GM21825 (cell line): ENCODE measurements around the gene EIF4H.
"Not testable (repeated sequence)": the region's sequence is repeated elsewhere in the genome, so short reads cannot be mapped to it uniquely, and the experiment has no call there.

Experiments used
- ATAC-seq: cut with Tn5 transposase; IDR thresholded peaks from one replicate; pipeline ENCODE4 v1.9.1; 2021; ENCODE audit warnings: mild to moderate bottlenecking, moderate library complexity; ENCODE audit not compliant: unreplicated experiment

The EIF4H gene

GRCh38 chr7:74223711-74224510 is 49.8 kb downstream of the EIF4H start:
- ATAC-seq, result no peak

- ATAC-seq, result no peak
These were observed 50.3 kb downstream of the EIF4H start for GRCh38 chr7:74224511-74224832.

- ATAC-seq, result not testable (repeated sequence)
These were observed 50.8 kb downstream of the EIF4H start for GRCh38 chr7:74224907-74225306.

- ATAC-seq, result no peak
These were observed 51.2 kb downstream of the EIF4H start for GRCh38 chr7:74225400-74225799.

- ATAC-seq, result no peak
These were observed 52.5 kb downstream of the EIF4H start for GRCh38 chr7:74226633-74227032.

GRCh38 chr7:74228951-74229900 is 55.1 kb downstream of the EIF4H start:
- ATAC-seq, result no peak

GRCh38 chr7:74230446-74231231 is 56.5 kb downstream of the EIF4H start:
- peak; percentile 4 for ATAC-seq

- peak; percentile 67 for ATAC-seq
These were observed 57.1 kb downstream of the EIF4H start for GRCh38 chr7:74231232-74231590.

- no peak for ATAC-seq
These were observed 59.6 kb downstream of the EIF4H start for GRCh38 chr7:74233655-74234285.

- ATAC-seq, result no peak
These were observed 61.5 kb downstream of the EIF4H start for GRCh38 chr7:74235518-74236268.

- no peak for ATAC-seq
These were observed 62.1 kb downstream of the EIF4H start for GRCh38 chr7:74236284-74236683.

- no peak for ATAC-seq
These were observed 66.3 kb downstream of the EIF4H start for GRCh38 chr7:74240482-74240881.

- no peak for ATAC-seq
These were observed 67.9 kb downstream of the EIF4H start for GRCh38 chr7:74242122-74242443.

- no peak for ATAC-seq
These were observed 72.3 kb downstream of the EIF4H start for GRCh38 chr7:74246497-74246896.
